Stimulated activated CD4-positive, alpha-beta T cell treated with anti-CD3 and anti-CD28 coated beads, Interleukin-4, amount 100 ng/mL, for 48 hours (primary cell): ENCODE results near the gene TKTL1.
A peak's percentile ranks its signal among the peaks of the same experiment; 100 is the strongest.
"Not testable (repeated sequence)": the region's sequence is repeated elsewhere in the genome, so short reads cannot be mapped to it uniquely, and the experiment has no call there.

Source experiments
- DNase-seq, 2 donors: peaks; one replicate each; pipeline ENCODE4 v3.0.0-alpha.2; 2020; ENCODE audit warnings: low read depth in 2 of 2

Gene TKTL1

DNA sequence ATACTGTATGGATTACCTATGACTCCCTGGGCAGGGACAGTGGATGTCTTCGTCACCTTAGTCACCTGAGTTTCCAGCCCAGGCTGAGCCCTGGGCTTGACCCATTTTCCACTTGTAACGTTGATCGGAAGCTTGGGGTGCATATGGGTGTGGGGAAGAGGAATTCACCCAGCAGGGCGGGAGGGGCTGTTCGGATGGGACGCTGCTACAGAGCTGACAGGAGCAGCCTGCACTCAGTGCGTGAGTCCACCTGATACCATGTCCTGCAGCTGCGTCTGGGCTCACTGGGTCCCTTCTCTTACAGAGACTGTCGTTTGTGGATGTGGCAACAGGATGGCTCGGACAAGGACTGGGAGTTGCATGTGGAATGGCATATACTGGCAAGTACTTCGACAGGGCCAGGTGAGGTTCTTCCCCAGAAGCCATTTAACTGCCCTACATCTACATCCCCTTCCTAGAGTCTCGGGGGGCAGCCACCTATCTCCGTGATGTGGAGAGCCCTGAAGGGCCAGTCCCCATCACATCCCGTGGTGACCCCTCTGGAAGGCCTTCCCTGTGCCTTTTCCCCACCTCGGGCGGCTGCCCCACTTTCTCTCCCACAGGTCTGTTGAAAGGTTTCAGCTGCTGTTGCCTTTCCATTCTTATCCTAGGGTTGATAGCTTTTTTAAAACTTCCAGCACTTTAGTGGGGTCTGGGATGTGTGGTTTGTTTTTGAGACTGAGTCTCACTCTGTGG, 13.6 kb downstream of the TKTL1 start:
- DNase-seq, result no peak

DNA sequence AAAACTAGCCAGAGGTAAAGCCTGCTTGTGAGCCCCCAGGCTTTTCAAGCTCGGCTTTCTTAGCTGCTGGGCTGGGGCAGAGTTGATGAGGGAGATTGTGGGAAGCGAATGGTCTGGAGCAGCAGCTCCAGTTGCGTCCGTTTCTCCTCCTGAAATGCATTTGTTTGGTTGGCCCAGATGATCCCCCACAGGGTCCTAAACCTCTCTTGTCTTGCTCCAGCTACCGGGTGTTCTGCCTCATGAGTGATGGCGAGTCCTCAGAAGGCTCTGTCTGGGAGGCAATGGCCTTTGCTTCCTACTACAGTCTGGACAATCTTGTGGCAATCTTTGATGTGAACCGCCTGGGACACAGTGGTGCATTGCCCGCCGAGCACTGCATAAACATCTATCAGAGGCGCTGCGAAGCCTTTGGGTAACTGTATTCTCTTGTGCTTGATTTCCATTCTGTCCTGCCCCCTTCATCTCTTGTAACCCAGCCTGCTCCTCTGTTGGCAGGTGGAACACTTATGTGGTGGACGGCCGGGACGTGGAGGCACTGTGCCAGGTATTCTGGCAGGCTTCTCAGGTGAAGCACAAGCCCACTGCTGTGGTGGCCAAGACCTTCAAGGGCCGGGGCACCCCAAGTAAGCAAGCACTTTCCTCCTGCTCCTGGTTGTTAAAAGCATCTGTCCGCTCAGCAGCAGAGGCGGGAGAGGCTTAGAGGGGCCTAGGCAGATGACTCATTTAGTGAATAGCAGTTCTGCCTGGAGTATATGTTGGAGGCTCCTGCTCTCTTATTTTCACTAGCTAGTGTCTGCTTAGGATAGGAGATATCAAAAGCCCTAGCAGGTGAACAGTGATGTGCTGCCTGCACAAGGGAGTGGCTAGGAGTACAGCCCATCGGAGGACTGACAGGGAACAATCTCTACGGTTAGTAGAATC, 15.3 kb downstream of the TKTL1 start:
- no peak for DNase-seq

DNA sequence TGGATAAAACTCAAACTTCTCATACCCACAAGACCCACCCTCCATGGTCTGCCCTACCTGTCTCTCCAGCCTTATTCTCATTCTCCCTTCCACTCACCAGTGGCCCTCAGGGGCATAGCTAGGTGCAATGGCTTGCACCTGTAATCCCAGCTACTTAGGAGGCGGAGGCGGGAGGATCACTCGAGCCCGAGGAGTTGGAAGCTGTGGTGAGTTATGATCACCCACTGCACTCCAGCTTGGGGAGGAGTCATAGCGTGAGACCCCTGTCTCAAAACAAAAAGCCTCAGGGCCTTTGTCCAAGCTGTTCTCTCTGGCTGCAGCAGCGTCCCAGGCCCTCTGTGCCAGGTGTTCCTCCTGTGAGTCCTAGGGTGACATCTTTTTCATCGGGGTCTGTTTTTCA, 16.5 kb downstream of the TKTL1 start:
- no peak for DNase-seq

DNA sequence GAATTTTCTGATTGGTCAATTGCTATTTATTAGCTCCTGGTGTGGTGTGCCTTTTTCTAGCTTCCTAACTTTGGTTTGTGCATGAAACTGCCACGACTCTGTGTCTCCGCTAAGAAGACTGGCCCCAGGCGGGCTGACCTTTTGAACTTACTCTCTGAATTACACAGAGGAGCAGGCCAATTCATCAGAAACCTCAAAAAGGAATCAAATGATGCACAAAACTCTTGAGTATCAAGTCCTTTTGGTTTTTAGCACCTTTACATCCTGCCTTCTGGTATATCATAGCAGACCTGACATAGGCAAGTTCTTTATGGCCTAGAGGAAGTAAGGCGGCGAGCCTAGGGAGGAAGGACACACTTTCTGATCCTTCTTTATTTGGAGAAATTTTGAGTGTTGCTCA, 17.6 kb downstream of the TKTL1 start:
- peak in 1 of 2 donors; percentile 21 for DNase-seq

DNA sequence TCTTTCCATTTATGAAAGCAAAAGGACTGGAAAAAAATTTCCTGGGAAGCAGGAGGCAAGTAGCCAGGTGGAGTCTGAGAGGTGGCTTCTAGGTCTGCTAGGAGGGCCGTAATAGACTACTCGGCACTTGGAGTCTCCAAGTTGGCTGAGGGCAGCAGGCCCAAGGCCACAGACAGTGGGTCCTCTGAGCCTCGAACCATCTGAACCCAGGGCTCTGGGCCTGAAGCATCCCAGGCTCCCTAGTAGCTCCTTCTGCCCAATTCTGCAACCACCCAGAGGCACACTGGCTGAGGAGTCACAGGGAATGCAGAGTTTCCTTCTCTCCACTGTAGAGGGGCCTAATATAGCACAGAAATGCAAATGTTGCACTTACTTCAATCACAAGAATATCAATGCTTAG, 19.8 kb downstream of the TKTL1 start:
- DNase-seq, result no peak

DNA sequence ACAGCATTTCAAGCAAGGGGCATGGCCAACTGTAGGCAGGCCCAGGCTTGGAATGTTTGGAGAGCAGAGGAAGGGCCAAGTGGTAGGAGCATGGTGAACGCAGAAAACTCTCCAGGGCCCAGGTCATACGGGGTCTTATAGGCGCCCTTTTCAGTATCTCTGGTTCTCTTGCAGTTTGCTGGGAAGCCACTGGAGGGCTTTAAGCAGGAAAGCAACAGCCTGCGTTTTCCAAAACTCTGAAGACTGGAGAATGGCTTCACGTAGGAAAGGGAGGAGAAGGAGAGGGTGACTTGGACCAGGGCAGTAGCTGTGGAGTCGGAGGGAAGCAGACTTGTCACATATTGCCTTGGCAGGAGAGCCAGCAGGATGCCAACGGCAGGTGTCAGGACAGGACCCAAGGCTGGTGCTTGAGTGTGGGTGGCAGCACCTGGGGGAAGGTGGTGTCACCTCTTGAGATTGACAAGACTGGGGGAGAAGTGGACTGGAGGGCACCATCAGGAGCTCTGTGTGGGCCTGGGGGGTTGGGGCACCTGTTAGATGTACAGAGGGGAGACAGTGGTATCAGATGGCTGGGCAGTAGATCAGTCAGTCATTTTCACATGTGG, 21.9 kb downstream of the TKTL1 start:
- no peak for DNase-seq

DNA sequence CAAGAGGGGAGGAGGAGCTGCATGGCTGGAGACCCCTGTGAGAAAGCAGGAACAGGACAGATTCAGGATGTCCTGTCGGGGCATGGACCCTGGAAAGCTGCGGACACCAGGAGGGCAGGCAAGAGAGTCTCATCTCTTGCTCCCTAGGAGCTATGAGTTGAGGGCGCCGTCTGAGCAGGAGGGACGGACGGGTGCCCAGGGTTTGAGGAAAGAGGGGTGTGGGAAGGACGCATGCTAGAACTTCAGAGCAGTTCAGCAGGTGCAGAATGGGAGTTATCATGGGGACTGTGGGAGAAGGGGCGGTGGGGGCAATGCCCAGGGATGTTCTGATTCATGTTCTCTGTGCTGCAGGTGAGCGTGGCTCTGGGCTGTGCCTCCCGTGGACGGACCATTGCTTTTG, 24.8 kb downstream of the TKTL1 start:
- no peak for DNase-seq

DNA sequence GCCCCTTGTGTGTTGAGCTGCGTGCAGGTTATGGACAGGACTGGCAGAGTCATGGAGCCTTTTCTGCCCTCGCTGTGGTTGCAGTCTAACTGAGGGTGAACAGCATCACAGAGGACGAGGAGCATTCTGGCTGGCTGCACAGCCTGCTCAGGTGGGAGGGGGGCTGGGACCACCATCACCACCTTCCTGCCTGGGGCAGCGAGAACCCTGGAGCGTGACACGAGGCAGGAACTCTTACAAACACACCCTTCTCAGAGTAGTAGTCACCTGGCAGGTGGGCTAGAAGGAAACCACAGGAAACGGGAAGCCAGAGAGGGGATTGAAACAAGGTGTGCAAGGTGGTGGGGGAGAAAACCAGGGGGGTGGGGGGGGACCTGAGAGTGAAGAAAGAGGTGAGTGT, 25.6 kb downstream of the TKTL1 start:
- no peak for DNase-seq

DNA sequence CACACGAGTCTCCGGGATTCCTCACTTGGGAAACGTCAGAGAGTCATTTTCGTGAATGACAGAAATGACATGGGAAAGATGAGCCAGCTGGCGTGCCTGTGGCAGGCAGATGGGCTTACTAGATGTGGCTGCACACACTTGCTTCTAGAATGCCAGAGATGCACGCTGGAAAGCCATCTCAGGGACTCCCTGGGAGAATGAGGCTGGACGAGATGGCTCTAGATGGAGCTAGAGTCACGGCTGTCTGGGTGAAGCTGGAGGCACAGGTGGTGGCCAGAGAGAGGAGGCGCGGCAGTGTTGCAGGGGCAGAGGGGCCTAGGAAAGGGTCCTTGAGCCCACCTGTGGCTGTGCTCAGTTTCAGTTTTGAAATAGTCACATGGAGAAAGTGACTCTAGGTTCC, 26.0 kb downstream of the TKTL1 start:
- no peak for DNase-seq

DNA sequence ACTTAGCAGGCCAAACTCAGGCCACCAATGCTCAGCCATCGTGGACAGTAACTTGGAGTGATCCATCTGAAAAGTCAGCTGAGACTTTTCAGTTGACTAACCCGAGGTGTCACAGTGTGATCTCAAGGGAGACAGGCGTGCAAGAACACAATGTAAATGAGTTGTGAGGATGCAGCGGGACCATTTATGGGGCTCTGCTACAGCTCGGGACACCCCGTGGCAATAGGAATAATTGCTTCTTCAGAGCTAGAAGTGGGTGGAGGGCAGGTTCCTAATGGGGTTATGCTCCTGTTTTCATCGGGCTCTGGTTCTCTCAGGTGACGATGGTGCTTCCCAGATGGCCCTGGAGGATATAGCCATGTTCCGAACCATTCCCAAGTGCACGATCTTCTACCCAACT, 27.3 kb downstream of the TKTL1 start:
- no peak for DNase-seq

DNA sequence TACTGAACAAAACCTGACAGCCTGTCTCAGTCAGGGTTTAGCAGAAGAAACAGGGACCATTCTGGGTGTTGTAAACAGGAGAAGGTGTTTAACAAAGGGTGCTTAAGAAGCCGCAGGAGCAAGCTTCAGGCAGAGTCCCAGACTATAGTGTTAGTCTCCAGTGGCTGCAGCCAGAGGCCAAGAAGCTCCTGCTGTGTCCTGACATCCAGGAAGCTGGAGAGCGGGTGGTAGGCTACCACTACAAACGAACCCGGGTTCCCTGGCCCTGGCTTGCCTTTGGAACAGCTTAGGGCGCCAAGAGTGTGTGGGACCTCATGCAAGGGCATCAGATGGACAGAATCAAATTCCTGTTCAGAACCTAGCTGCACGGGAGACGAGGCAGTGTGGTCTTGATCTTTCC, 27.9 kb downstream of the TKTL1 start:
- no peak for DNase-seq

DNA sequence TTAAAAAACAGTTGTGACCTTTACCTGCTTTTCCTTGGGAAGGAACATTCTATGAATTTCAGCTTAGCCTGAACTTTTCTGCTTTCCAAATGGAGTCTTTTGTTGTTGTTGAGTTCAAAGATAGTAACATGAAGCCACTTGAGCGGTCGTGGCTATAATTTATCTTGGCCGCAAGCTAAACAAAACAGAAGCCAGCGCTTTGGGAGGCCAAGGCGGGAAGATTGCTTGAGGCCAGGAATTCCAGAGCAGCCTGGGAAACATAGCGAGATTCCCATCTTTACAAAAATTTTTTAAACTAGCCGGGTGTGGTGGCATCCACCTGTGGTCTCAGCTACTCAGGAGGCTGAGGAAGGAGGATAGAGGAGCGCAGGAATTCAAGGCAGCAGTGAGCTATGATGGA, 29.9 kb downstream of the TKTL1 start:
- no peak for DNase-seq

DNA sequence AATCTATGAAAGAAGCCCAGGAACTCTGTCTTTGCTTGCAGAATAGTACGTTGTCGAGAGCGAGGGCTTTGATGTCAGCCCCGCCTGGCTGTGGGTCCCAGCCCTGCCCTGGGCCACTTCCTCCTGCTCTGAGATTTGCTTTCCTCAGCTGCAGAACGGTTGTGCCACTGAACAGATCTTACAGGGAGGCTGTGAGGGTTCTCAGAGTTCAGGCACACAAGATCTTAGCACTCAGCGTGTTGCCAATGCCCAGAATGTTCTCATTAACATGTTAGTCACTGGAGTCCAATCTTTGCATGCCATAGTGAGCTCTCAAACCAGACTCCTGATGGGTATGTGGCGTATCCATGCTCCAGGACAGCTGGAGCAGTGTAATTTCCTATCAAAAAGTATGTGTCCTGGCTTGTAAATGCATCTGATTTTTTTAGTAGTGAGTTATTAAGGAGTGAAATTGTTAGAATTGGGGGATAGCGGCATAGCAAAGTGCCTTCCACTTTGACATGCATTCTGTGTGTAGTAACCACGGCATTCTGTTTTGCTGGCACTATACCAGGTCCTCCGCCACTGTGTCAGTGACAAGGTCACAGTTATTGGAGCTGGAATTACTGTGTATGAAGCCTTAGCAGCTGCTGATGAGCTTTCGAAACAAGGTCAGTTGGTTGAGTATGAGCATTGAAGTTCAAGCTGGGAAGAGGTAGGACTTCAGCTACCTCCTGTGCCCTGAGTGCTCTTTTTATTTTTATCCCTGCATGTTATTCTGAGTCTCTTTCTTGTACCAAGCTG, 31.6 kb downstream of the TKTL1 start:
- DNase-seq, result no peak

DNA sequence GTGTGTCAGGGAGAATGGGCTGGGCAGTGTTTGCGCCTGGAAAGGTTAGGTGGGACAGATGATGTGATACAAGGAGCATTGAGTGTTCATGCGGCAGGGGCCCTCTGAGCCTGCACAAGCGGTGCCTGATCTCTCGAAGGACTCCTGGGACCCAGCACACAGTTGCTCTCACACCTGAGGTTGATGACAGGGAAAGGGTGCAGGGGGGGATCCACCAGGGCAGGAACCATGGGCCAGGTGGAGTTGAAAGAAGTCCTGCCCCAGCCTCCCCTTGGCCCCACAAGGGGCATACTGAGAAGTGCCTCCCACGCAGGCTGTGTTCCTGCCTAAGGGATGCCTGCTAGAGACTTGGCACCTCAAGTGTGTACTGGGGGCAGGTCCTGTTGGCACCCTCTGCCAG, 33.1 kb downstream of the TKTL1 start:
- DNase-seq, result no peak

DNA sequence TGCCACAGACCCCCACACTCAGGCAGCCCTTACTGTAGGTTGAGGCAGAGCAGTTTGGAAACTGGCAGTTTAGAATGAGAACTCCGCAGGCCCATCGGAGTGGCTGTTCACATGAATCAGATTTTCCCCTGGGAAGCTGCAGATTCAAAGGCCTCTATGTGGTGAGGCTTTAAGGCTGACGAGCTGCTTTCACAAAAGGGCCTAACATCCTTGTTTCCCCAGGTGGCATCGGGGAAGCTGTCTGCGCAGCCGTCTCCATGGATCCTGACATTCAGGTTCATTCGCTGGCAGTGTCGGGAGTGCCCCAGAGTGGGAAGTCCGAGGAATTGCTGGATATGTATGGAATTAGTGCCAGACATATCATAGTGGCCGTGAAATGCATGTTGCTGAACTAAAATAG, 33.7 kb downstream of the TKTL1 start:
- DNase-seq, result no peak

DNA sequence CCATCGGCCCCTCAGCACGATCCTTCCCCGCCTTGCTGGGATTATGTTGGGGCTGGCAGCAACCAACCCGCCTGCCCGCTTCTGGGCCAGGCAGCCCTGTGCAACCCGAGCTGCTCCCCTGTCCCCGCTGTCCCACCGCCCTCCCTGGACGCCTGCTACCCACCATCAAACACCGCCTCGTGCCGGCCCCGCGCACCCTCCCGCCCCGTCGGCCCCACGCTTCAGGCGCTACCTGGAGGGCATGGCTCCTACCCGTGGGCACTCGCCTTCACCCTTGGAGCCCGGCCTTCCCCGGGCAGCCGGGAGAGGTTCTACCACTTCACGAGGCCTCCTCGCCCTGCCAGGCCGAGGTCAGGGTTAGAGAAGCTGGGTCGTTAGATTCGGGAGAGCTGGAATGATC, 37.0 kb downstream of the TKTL1 start:
- DNase-seq, result no peak

DNA sequence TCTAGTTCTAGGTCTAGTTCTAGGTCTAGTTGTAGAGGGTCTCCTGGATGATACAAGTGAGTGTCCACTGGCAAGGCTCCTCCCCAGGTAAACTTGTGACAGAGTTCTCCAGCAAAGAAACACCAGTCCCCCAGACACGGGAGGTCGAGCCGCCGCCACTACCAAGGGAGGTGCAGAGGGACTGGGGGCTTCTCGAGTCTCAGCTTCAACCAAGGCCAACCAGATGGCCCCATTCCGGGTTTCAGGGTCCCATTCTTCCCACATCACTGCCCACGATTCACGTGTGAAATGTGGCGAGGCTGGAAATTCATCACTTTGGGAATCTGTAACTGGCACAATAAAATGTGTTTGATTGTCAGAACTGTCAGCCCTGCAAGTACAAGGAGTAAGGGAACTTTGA, 37.5 kb downstream of the TKTL1 start:
- no peak for DNase-seq

DNA sequence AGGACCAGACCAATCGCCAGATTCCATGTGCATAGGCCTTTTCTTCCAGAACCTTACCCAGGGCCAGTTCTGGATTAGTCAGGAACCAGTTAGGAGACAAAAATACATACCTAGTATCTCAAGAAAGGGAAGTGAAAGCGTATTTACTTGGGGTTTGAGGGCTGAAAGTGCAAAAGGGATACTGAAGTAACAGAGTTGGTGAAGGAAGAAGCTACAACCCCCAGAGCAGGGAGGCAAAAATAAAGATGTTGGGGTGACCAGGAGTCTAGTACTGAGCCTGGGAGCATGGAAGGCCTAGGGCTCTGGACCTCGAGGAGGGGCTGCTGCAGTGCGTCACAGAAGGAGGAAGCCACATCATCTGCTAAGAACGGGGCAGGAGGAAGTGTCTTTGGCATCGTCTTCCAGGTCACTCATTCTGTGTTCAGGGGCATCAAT, 38.3 kb downstream of the TKTL1 start:
- no peak for DNase-seq

DNA sequence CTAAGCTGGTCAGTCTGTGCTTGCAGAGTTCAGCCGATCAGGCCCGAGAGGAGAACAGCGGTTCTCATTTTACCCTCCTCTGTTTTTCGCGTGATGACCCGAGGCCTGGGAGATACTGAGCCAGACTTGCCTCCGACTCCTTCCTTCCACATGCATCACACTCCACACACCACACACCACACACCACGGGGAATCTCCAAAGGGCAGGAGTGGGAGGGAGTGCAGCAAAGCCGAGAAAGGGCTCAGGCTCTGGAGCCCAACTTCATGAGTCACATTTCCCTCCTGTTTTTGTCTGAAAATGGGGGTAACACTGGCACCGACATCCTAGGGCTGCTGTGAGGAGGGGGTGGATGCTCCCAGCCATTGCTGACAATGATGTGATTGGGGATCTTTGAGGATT, 38.9 kb downstream of the TKTL1 start:
- DNase-seq, result no peak

DNA sequence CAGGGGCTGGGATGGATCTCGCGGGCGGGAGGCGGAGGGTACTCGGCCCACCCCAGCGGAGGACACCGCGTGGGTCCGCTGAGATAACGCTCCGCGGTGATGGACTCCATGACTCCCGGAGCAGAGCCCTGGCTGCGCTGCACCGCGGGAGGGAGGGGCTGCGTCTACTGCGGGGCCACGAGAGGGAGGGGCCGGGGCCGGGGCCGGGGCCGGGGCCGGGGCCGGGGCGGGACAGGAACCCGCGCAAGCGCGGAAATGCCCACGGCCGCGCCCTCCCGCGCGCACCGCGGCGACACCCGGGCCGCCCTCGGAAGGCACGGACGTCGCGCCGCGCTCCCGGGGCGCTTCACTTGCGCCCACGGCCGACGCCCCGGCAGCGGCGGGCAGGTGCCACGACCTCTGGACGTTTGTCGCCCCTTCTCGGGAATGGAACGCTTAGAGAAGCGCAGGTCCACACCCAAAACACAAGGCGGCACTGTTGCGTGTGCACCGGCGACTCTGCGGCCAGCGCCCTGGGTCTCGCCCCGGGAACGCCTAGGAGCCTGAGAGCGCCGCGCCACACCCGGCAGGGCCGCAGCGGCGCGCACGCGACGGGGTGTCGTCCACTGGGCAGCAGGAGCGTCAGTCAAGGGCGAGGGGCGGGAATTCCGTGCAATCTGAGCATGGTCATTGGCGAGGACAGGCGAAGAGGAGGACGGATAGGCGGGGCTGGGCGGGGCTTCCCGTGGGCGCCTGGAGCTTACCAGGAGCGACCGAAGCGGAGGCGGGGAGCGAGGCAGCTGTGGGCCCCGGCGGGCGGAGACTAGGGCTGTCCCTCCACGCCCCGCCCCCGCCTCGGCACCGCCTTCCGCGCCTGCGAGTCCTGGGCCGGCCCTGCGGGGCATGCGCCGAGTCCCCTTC, 46.1 kb downstream of the TKTL1 start:
- DNase-seq, result not testable (repeated sequence)

DNA sequence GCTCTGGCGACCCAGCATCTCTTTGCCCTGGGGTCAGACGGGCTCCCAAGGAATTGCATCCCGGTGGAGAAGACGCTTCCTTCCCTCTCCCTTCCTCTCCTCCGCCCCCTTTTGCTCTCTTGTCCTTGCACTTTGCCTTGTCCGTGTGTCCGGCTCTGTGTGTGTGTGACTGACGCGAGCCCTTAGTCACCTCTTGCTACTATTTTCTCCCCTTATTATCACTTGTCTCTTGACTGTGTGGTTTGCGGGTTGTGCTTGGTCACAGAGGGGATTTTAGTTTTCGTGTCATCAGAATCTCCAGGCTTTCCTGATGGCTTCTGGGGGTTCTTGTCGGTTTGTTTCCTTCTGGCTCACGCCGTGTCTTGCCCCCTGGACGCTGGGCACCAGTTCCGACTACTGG, 47.5 kb downstream of the TKTL1 start:
- DNase-seq, result not testable (repeated sequence)
